Measurements from ENCODE around the gene EXOC3L1. TPM values are rescaled to one million over a fixed set of nuclear protein-coding genes. Genes with fewer than 3 reads are reported as not detected.
A peak's percentile ranks its signal among the peaks of the same experiment; 100 is the strongest.

Gene EXOC3L1
- total and polyA plus RNA-seq, 12 donors = 1.8 to 8.8 (median 3.2) TPM

- intact Hi-C loops (cut with DNase I) = loop anchor here in 7 of 10 donors (5.0 to 10.0 kb wide), 3 partner anchors 68 to 225 kb away; partner anchors contain the start of genes FHOD1 (in 1 of the 7) and SLC9A5 (in 1 of the 7)
- ATAC-seq (no peak), DNase-seq (no peak)
- Histone ChIP-seq H3K27me3 (peaks cover 0 to 8% (median 0%) of the 10 kb centered on the region in 7 donors), H3K36me3 (peaks cover 0 to 20% (median 0%) of the 10 kb centered on the region in 9 donors), H3K4me3 (no peak overlapping the region), H3K4me1 (peaks cover 4 to 54% (median 40%) of the 10 kb centered on the region in 9 donors), H3K9me3 (no peaks in the 10 kb centered on the region), H3K27ac (no peak overlapping the region)
- WGBS, 2 donors = 91 to 95% methylated on average over 13 of the region's 13 CpGs
- TF ChIP-seq, protein P1, sequence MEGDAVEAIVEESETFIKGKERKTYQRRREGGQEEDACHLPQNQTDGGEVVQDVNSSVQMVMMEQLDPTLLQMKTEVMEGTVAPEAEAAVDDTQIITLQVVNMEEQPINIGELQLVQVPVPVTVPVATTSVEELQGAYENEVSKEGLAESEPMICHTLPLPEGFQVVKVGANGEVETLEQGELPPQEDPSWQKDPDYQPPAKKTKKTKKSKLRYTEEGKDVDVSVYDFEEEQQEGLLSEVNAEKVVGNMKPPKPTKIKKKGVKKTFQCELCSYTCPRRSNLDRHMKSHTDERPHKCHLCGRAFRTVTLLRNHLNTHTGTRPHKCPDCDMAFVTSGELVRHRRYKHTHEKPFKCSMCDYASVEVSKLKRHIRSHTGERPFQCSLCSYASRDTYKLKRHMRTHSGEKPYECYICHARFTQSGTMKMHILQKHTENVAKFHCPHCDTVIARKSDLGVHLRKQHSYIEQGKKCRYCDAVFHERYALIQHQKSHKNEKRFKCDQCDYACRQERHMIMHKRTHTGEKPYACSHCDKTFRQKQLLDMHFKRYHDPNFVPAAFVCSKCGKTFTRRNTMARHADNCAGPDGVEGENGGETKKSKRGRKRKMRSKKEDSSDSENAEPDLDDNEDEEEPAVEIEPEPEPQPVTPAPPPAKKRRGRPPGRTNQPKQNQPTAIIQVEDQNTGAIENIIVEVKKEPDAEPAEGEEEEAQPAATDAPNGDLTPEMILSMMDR (IDR thresholded peaks at IDR 0.05) = peak in 1 of 9 donors; percentile 4
These were observed 10.4 kb downstream of the EXOC3L1 start for GRCh38 chr16:67179421-67180080.

DNA sequence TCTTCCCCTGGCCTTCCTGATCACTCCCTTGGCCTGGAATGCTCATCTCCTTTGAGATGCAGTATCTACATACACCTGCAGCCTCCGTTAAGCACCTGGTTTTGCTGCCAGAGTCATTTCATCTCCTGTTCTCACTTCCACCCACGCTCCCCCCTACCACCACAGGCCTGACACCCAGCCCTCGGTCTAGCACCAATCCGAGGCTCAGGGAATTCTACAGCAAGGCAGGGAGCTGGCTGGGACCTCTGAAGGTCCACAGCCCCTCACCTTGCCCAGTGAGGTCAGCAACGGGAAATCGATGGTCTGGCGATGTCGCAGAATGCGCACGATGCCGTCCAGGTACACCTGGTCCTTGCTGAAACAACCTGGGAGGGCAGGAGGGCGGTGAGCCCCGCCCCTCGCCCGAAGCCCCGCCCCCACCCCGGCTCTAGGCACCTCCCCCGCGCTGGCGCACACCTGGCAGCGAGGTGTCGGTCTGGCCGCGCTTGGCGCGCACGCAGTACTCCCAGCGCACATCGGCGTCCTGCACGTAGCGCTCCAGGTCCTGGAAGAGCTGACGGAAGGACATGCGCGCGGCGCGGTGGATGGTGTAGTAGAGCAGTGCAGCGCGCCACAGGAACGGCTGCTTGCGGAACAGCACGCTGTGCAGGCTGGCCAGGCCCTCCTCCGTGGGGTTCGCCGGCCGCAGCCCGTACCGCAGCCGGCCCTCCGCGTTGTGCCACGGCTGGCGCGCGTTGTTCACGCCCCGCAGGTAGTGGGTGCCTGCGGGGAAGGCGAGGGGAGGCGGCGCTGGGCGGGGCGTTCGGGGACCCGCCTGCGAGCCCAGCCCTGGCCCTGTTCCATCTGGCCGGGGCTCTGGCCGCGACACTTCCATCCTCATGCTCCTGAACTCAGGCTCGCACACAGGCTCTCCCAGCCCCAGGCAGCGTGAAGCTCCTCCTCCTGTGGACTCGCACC is 11.9 kb downstream of the EXOC3L1 start:
- 6% methylated on average over 66 to 73 of the region's 73 CpGs for WGBS, 2 donors
- Histone ChIP-seq H3K4me1 (peaks cover 5 to 61% (median 43%) of the 10 kb centered on the region in 9 donors), H3K27me3 (peaks cover 0 to 18% (median 0%) of the 10 kb centered on the region in 7 donors), H3K4me3 (peak overlapping the region in 9 of 10 donors; percentile 19 to 63 (median 52)), H3K36me3 (peaks cover 0 to 20% (median 0%) of the 10 kb centered on the region in 9 donors), H3K9me3 (no peaks in the 10 kb centered on the region), H3K27ac (peak overlapping the region in 8 of 10 donors; percentile 15 to 64 (median 56))
- ATAC-seq (peak; percentile 10 to 43 (median 29)), DNase-seq (peak in 1 of 2 donors; percentile 71)
- intact Hi-C loops (cut with DNase I) = no loop called here
- TF ChIP-seq, protein P1 (IDR thresholded peaks at IDR 0.05) = peak in 3 of 9 donors; percentile 8 to 23 (median 17)

DNA sequence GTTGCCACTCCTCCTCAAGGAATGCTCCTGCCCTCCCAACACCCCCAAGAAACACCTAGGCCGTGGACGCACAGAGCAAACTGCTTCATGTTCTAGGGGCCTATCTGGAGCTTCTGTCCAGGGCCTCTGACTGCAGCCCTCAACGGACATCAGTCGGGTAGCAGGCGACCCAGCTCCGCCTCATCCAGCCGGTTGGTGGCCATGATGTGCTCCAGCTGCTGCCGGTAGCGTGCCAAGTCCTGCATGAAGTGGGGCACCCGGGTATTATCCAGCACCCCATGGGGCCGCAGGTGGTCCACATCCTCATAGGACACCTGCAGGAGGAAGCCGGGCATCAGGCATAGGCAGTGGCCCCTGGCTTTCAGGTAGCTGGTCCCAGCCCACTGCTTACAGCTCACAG is 13.3 kb downstream of the EXOC3L1 start:
- TF ChIP-seq, protein P1 (IDR thresholded peaks at IDR 0.05) = no peak
- no peak for ATAC-seq
- 92 to 93% methylated on average over 12 of the region's 12 CpGs for WGBS, 2 donors
- intact Hi-C loops (cut with DNase I) = no loop called here
- Histone ChIP-seq H3K27me3 (peaks cover 0 to 18% (median 0%) of the 10 kb centered on the region in 7 donors), H3K9me3 (no peaks in the 10 kb centered on the region), H3K4me3 (no peak overlapping the region), H3K27ac (no peak overlapping the region), H3K4me1 (peaks cover 5 to 58% (median 41%) of the 10 kb centered on the region in 9 donors), H3K36me3 (peaks cover 0 to 20% (median 0%) of the 10 kb centered on the region in 9 donors)
- no peak for DNase-seq

GRCh38 chr16:67174706-67175231 is 15.2 kb downstream of the EXOC3L1 start:
- intact Hi-C loops (cut with DNase I) = no loop called here

More at GRCh38 chr16:67174706-67175231, 15.2 kb downstream of the EXOC3L1 start:
- peak overlapping the region; percentile 19 to 58 (median 48) for H3K4me3 ChIP-seq
- peak overlapping the region; percentile 67 to 97 (median 88) for H3K27ac ChIP-seq
- H3K27me3 ChIP-seq = peaks cover 0 to 29% (median 0%) of the 10 kb centered on the region in 7 donors
- H3K9me3 ChIP-seq = no peaks in the 10 kb centered on the region
- peaks cover 0 to 17% (median 0%) of the 10 kb centered on the region in 9 donors for H3K36me3 ChIP-seq
- peaks cover 8 to 65% (median 46%) of the 10 kb centered on the region in 9 donors for H3K4me1 ChIP-seq
- TF ChIP-seq, protein P1 (IDR thresholded peaks at IDR 0.05) = no peak
- ATAC-seq = no peak
- no peak for DNase-seq
- 48 to 55% methylated on average over 31 of the region's 31 CpGs for WGBS, 2 donors

Data from heart right ventricle (tissue), 16 donors.